ENCODE data around the gene COLEC12. TPM values are rescaled to one million over a fixed set of nuclear protein-coding genes. Genes with fewer than 3 reads are reported as not detected.

Gene COLEC12
- total RNA-seq, 1 donor, result 0.21 TPM

GRCh38 chr18:493986-494983 is 6.2 kb downstream of the COLEC12 start:
- H3K4me3 ChIP-seq (ENCODE audit: low read length), result no peak overlapping the region

GRCh38 chr18:492451-492850 is 8.1 kb downstream of the COLEC12 start:
- no peak overlapping the region for H3K4me3 ChIP-seq (ENCODE audit: low read length)
- H3K9me3 ChIP-seq (ENCODE audit: low read depth, low read length), result no peaks in the 10 kb centered on the region
- peaks cover 6% of the 10 kb centered on the region for H3K27me3 ChIP-seq (ENCODE audit: insufficient read depth, low read length)
- H3K4me1 ChIP-seq (ENCODE audit: insufficient read depth, low read length), result peaks cover 4% of the 10 kb centered on the region

More at GRCh38 chr18:493986-494983, 6.2 kb downstream of the COLEC12 start:
- Histone ChIP-seq H3K9me3 (ENCODE audit: low read depth, low read length) (no peaks in the 10 kb centered on the region), H3K27me3 (ENCODE audit: insufficient read depth, low read length) (peaks cover 20% of the 10 kb centered on the region), H3K4me1 (ENCODE audit: insufficient read depth, low read length) (peaks cover 8% of the 10 kb centered on the region)

- Histone ChIP-seq H3K4me1 (ENCODE audit: insufficient read depth, low read length) (peaks cover 6% of the 10 kb centered on the region), H3K4me3 (ENCODE audit: low read length) (no peak overlapping the region), H3K9me3 (ENCODE audit: low read depth, low read length) (no peaks in the 10 kb centered on the region), H3K27me3 (ENCODE audit: insufficient read depth, low read length) (no peaks in the 10 kb centered on the region)
Observed at GRCh38 chr18:490624-491023, 9.9 kb downstream of the COLEC12 start.

GRCh38 chr18:490024-490366 is 10.5 kb downstream of the COLEC12 start:
- Histone ChIP-seq H3K4me1 (ENCODE audit: insufficient read depth, low read length) (peaks cover 8% of the 10 kb centered on the region), H3K27me3 (ENCODE audit: insufficient read depth, low read length) (no peaks in the 10 kb centered on the region), H3K9me3 (ENCODE audit: low read depth, low read length) (no peaks in the 10 kb centered on the region), H3K4me3 (ENCODE audit: low read length) (no peak overlapping the region)

GRCh38 chr18:489244-490023 is 11.1 kb downstream of the COLEC12 start:
- Histone ChIP-seq H3K4me1 (ENCODE audit: insufficient read depth, low read length) (peaks cover 14% of the 10 kb centered on the region), H3K27me3 (ENCODE audit: insufficient read depth, low read length) (no peaks in the 10 kb centered on the region), H3K4me3 (ENCODE audit: low read length) (no peak overlapping the region), H3K9me3 (ENCODE audit: low read depth, low read length) (no peaks in the 10 kb centered on the region)

- H3K27me3 ChIP-seq (ENCODE audit: insufficient read depth, low read length), result no peaks in the 10 kb centered on the region
- H3K9me3 ChIP-seq (ENCODE audit: low read depth, low read length), result no peaks in the 10 kb centered on the region
- H3K4me3 ChIP-seq (ENCODE audit: low read length), result no peak overlapping the region
- peaks cover 16% of the 10 kb centered on the region for H3K4me1 ChIP-seq (ENCODE audit: insufficient read depth, low read length)
Observed at GRCh38 chr18:486929-487740, 13.4 kb downstream of the COLEC12 start.

- no peaks in the 10 kb centered on the region for H3K27me3 ChIP-seq (ENCODE audit: insufficient read depth, low read length)
- H3K9me3 ChIP-seq (ENCODE audit: low read depth, low read length), result no peaks in the 10 kb centered on the region
- no peak overlapping the region for H3K4me3 ChIP-seq (ENCODE audit: low read length)
- H3K4me1 ChIP-seq (ENCODE audit: insufficient read depth, low read length), result peaks cover 16% of the 10 kb centered on the region
Observed at GRCh38 chr18:484749-485464, 15.6 kb downstream of the COLEC12 start.

GRCh38 chr18:478681-479080 is 21.8 kb downstream of the COLEC12 start:
- no peaks in the 10 kb centered on the region for H3K9me3 ChIP-seq (ENCODE audit: low read depth, low read length)
- H3K4me1 ChIP-seq (ENCODE audit: insufficient read depth, low read length), result no peaks in the 10 kb centered on the region
- no peaks in the 10 kb centered on the region for H3K27me3 ChIP-seq (ENCODE audit: insufficient read depth, low read length)
- no peak overlapping the region for H3K4me3 ChIP-seq (ENCODE audit: low read length)

- Histone ChIP-seq H3K27me3 (ENCODE audit: insufficient read depth, low read length) (no peaks in the 10 kb centered on the region), H3K9me3 (ENCODE audit: low read depth, low read length) (no peaks in the 10 kb centered on the region), H3K4me3 (ENCODE audit: low read length) (no peak overlapping the region), H3K4me1 (ENCODE audit: insufficient read depth, low read length) (peaks cover under 1% of the 10 kb centered on the region)
Observed at GRCh38 chr18:477565-477964, 22.9 kb downstream of the COLEC12 start.

GRCh38 chr18:476251-476664 is 24.2 kb downstream of the COLEC12 start:
- no peaks in the 10 kb centered on the region for H3K9me3 ChIP-seq (ENCODE audit: low read depth, low read length)
- H3K4me3 ChIP-seq (ENCODE audit: low read length), result no peak overlapping the region
- no peaks in the 10 kb centered on the region for H3K27me3 ChIP-seq (ENCODE audit: insufficient read depth, low read length)
- peaks cover 11% of the 10 kb centered on the region for H3K4me1 ChIP-seq (ENCODE audit: insufficient read depth, low read length)

GRCh38 chr18:475202-476031 is 25.1 kb downstream of the COLEC12 start:
- no peaks in the 10 kb centered on the region for H3K9me3 ChIP-seq (ENCODE audit: low read depth, low read length)
- H3K27me3 ChIP-seq (ENCODE audit: insufficient read depth, low read length), result no peaks in the 10 kb centered on the region
- no peak overlapping the region for H3K4me3 ChIP-seq (ENCODE audit: low read length)
- peaks cover 16% of the 10 kb centered on the region for H3K4me1 ChIP-seq (ENCODE audit: insufficient read depth, low read length)

- H3K9me3 ChIP-seq (ENCODE audit: low read depth, low read length), result no peaks in the 10 kb centered on the region
- peaks cover 26% of the 10 kb centered on the region for H3K4me1 ChIP-seq (ENCODE audit: insufficient read depth, low read length)
- H3K27me3 ChIP-seq (ENCODE audit: insufficient read depth, low read length), result no peaks in the 10 kb centered on the region
- no peak overlapping the region for H3K4me3 ChIP-seq (ENCODE audit: low read length)
Observed at GRCh38 chr18:474416-474815, 26.1 kb downstream of the COLEC12 start.

- H3K4me1 ChIP-seq (ENCODE audit: insufficient read depth, low read length), result peaks cover 32% of the 10 kb centered on the region
- H3K4me3 ChIP-seq (ENCODE audit: low read length), result no peak overlapping the region
- no peaks in the 10 kb centered on the region for H3K9me3 ChIP-seq (ENCODE audit: low read depth, low read length)
- H3K27me3 ChIP-seq (ENCODE audit: insufficient read depth, low read length), result no peaks in the 10 kb centered on the region
Observed at GRCh38 chr18:473802-474201, 26.7 kb downstream of the COLEC12 start.
